Epithelial cell of umbilical artery (primary cell): ENCODE measurements around the gene CISD2. TPM values are rescaled to one million over a fixed set of nuclear protein-coding genes. Genes with fewer than 3 reads are reported as not detected.

ENCODE experiments used
- total RNA-seq: library from RNA; depleted of rRNA; stranded (reverse); fragments of >200 nt; gene quantifications from 2 replicates; pipeline ENCODE4 v1.2.3, GENCODE V29; 2014

Gene CISD2, protein sequence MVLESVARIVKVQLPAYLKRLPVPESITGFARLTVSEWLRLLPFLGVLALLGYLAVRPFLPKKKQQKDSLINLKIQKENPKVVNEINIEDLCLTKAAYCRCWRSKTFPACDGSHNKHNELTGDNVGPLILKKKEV
- 20.1 and 38.0 TPM in 2 replicates for total RNA-seq

DNA sequence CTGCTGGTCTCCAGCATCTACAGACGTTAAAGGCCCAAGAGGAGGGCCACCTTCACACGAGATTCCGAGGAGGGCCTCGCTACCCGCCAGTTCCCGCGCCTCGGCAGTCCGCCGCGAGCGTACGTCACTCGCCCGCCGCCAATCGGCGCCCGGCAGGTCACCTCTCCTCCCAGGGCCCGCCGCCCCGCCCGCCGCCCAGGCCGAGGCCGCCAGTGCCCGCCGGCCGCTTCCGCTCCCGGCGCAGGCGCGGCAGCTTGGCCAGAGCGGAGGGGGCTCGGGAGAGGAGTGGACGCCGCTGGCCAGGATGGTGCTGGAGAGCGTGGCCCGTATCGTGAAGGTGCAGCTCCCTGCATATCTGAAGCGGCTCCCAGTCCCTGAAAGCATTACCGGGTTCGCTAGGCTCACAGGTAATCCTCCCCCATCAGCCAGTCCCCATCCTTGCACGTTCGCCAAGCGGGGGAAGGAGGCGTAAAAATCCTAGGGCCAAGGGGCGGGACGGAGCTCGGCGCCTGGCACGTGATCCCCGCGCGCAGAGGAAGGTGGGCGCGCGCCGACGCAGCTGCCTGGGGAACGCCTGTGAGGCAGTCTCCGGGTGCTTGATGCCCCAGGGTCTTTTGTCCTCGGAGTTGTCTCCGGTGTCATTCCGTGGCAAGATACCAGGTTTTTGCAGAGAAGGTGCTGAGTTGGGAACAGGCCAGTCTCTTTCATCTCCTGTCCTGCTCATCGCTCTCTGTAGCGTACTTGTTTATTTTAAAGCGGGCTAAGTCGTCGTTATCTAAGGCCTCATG is at the start of gene CISD2:
Gene CISD2 (plus strand): TSS at position 212 of the 788 bp plus-strand sequence. CDS start 93 bp downstream, at position 305.

DNA sequence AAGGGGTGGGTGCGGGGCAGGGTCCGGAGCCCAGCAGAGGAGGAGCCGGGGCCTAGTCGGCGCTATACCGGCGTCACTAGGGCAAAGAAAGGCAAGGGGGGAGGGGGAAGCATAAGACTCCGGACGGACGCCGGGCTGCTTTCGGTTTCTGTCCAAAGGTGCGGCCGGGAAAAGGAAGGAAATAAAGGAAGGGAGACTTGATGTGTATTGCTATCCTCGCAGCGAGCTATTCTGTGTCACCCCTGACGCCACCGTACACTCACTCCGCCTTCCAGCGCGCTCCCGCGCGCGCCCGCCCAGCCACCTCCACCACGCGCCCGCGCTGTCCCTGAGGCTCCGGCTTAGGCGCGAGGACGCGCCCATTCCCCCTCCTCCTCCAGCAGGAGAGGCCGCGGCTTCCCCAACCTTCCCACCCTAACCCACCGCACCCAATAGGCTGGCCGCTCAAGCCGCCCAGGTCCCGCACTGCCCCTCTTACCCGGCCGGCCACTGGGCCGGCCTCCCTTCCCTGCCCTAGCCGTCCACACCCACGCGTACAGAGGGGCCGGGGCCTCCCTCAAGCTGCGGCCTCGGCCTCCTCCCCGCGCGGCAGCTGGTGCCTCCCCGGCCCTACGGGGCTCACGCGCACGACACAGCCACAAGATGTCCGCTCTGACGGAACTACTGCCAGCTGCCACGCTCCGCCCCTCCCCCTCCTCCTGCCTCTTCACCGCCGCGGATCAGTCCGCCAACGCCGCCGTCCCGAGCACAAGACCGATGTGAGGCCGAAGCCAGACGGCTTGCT is 41.7 kb upstream of the CISD2 start, which contains the start of gene UBE2D3:
Gene UBE2D3 (minus strand): TSS at position 662 of the 784 bp plus-strand sequence. CDS start 1,043 bp downstream, outside the sequence.

Other genes starting within 250 kb of the CISD2 start
- 13.6 and 20.2 TPM in 2 replicates for gene MANBA, start 108.0 kb upstream of the CISD2 start, total RNA-seq
- 319 and 350 TPM in 2 replicates for gene UBE2D3, start 41.4 kb upstream of the CISD2 start, total RNA-seq
- 0.46 and 0.65 TPM in 2 replicates for gene SLC9B1, start 150.7 kb downstream of the CISD2 start, total RNA-seq
- 19.8 and 20.1 TPM in 2 replicates for gene SLC9B2, start 207.8 kb downstream of the CISD2 start, total RNA-seq
- 37.4 and 60.2 TPM in 2 replicates for gene BDH2, start 230.8 kb downstream of the CISD2 start, total RNA-seq